Stomach (tissue), 9 donors: ENCODE data around the gene ZNF526. TPM values are rescaled to one million over a fixed set of nuclear protein-coding genes. Genes with fewer than 3 reads are reported as not detected.

Experiments used
- DNase-seq, 2 donors: peaks; one replicate each; pipeline versions ENCODE4 v3.0.0 to v3.0.0-alpha.2; 2013 to 2019
- H3K27ac ChIP-seq, 5 donors: fragments of 200-600 bp in 4 of 5; sonication (generic) in 4 of 5; one replicate each; pipeline ENCODE4 v1.5.1; 2013 to 2019; ENCODE audit warnings: mild to moderate bottlenecking in 1 of 5, moderate library complexity in 1 of 5
- H3K27me3 ChIP-seq, 3 donors: fragments of 200-600 bp; sonication (generic); one replicate each; pipeline ENCODE4 v1.5.1; 2017 to 2019; ENCODE audit warnings: mixed run types in 1 of 3
- H3K36me3 ChIP-seq, 4 donors: fragments of 200-600 bp; sonication (generic); 1 replicate in 3 of 4; 2 replicates in 1 of 4; pipeline ENCODE4 v1.5.1; 2016 to 2019
- H3K4me1 ChIP-seq, 4 donors: fragments of 200-600 bp; sonication (generic); one replicate each; pipeline ENCODE4 v1.5.1; 2016 to 2019
- H3K4me3 ChIP-seq, 4 donors: fragments of 200-600 bp; sonication (generic) in 3 of 4; one replicate each; pipeline ENCODE4 v1.5.1; 2016 to 2019; ENCODE audit warnings: mild to moderate bottlenecking in 1 of 4
- H3K9me3 ChIP-seq, 4 donors: fragments of 200-600 bp; sonication (generic); one replicate each; pipeline ENCODE4 v1.5.1; 2016 to 2019
- EP300 ChIP-seq: sonication (generic); formaldehyde crosslinking; IDR thresholded peaks from one replicate; pipeline ENCODE4 v1.6.1; 2017; ENCODE audit warnings: antibody characterized with exemption
- POLR2A ChIP-seq, 4 donors: fragments of 450-650 bp; IDR thresholded peaks; one replicate each; pipeline ENCODE4 v1.6.1; 2016; ENCODE audit warnings: antibody characterized with exemption in 4 of 4, control low read depth in 2 of 4, mild to moderate bottlenecking in 1 of 4, moderate library complexity in 1 of 4
- POLR2AphosphoS5 ChIP-seq, 3 donors: sonication (generic); formaldehyde crosslinking; IDR thresholded peaks; one replicate each; pipeline ENCODE4 v1.6.1; 2016; ENCODE audit warnings: antibody characterized with exemption in 3 of 3
- WGBS, 5 donors: extraction: QIAGEN DNeasy Blood & Tissue Kit in 3 of 5; methylation state at CpG; one replicate each; pipeline versions ENCODE4 v1.1.5 to v1.1.7; 2013 to 2018; 5-methylcytosine and 5-hydroxymethylcytosine counted together
- intact Hi-C: fragments of 100-400 bp; cut with DNase I; formaldehyde crosslinking; loops from one replicate; pipeline ENCODE4 v1.15.1; 2023; ENCODE audit warnings: low total_unique reads
- polyA plus RNA-seq, 3 donors: library from polyadenylated mRNA; stranded (reverse); fragments of 200-250 nt; gene quantifications; one replicate each; pipeline ENCODE4 v1.2.3, GENCODE V29; 2013
- total RNA-seq, 5 donors: library from RNA; depleted of rRNA; stranded (reverse); fragments of >200 nt; gene quantifications; one replicate each; pipeline versions ENCODE4 v1.1.0 to v1.2.3, GENCODE V29; 2014 to 2016
- TF ChIP-seq, protein P1 (sequence below), 7 experiments: fragments of 450-650 bp in 4 of 7; fragments of 200-600 bp in 3 of 7; sonication (generic) in 3 of 7; IDR thresholded peaks; one replicate each; pipeline ENCODE4 v1.5.1; 2016 to 2019; ENCODE audit warnings: antibody characterized with exemption in 7 of 7, control low read depth in 2 of 7, mild to moderate bottlenecking in 1 of 7
- donor health status: healthy with polysubstance abuse.
- donor health status: Bipolar disorder and iron deficiency.
- donor health status: healthy.

The ZNF526 gene
- total and polyA plus RNA-seq, 8 donors: 2.4 to 12.0 (median 4.8) TPM

DNA sequence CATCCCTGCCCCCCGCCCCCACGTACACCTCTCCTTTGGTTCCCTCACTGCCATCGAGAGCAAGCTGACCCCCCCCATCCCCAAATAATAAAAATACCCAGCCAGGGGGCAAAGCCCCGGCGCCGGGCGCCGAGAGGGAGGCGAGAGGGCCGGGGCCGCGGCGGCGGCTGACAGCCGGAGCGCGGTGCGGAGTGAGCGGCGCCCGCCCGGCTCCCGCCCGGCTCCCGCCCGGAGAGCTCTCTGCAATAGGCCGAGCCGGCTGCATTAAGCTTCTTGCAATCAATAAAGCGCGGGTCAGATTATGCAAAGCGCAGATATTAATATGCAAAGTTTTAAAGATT, 43.5 kb upstream of the ZNF526 start:
- 0 to 1% (median 0%) methylated on average over 22 to 31 of the region's 31 CpGs for WGBS, 5 donors
- DNase-seq: peak in 1 of 2 donors; percentile 31
- Histone ChIP-seq H3K4me3 (peak overlapping the region; percentile 50 to 58 (median 54)), H3K36me3 (no peaks in the 10 kb centered on the region), H3K27ac (peak overlapping the region in 2 of 5 donors; percentile 8 to 49), H3K9me3 (no peaks in the 10 kb centered on the region), H3K4me1 (peaks cover 12 to 23% (median 21%) of the 10 kb centered on the region in 4 donors), H3K27me3 (peaks cover 5 to 96% (median 63%) of the 10 kb centered on the region in 3 donors)
- intact Hi-C loops: no loop called here
- no peak for TF ChIP-seq POLR2A (IDR thresholded peaks at IDR 0.05)
- TF ChIP-seq EP300: no peak
- no peak for TF ChIP-seq POLR2AphosphoS5 (IDR thresholded peaks at IDR 0.05)
- TF ChIP-seq, protein P1, sequence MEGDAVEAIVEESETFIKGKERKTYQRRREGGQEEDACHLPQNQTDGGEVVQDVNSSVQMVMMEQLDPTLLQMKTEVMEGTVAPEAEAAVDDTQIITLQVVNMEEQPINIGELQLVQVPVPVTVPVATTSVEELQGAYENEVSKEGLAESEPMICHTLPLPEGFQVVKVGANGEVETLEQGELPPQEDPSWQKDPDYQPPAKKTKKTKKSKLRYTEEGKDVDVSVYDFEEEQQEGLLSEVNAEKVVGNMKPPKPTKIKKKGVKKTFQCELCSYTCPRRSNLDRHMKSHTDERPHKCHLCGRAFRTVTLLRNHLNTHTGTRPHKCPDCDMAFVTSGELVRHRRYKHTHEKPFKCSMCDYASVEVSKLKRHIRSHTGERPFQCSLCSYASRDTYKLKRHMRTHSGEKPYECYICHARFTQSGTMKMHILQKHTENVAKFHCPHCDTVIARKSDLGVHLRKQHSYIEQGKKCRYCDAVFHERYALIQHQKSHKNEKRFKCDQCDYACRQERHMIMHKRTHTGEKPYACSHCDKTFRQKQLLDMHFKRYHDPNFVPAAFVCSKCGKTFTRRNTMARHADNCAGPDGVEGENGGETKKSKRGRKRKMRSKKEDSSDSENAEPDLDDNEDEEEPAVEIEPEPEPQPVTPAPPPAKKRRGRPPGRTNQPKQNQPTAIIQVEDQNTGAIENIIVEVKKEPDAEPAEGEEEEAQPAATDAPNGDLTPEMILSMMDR (IDR thresholded peaks at IDR 0.05): no peak

DNA sequence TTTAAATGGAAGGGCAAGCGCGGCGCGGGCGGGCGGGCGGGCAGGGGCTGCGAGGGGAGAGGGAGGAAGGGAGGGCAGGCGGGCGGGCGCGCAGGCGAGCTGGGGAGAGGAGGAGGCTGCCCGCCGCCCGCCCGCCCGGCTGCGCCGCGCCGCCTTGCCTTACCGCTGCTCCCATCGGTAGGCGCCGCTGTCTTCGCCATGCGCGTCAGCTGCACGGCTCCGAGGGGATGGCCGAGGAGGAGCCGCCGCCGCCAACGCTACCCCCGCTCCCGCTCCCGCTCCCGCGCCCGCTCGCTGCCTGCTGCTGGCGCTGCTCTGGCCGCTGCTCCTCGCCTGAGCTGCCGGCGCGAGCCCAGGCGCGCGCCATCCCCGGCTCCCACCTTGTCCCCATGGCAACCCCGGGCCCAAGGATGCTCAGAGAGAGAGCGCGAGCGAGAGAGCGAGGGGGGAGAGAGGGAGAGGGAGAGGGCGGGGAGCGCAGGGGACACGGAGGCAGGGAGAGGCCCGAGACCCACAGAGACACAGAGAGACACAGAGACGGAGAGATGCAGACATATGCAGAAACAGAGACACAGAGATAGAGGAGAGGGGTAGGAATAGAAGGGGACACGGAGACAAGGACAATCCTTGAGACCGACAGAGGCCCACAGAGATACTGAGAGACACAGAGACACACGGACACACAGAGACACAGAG, 43.0 kb upstream of the ZNF526 start:
- 1% methylated on average over 33 to 66 of the region's 66 CpGs for WGBS, 5 donors
- Histone ChIP-seq H3K27ac (peak overlapping the region in 2 of 5 donors; percentile 8 to 42), H3K4me1 (peaks cover 12 to 23% (median 21%) of the 10 kb centered on the region in 4 donors), H3K27me3 (peaks cover 5 to 96% (median 63%) of the 10 kb centered on the region in 3 donors), H3K4me3 (peak overlapping the region; percentile 50 to 58 (median 54)), H3K36me3 (no peaks in the 10 kb centered on the region), H3K9me3 (no peaks in the 10 kb centered on the region)
- DNase-seq: peak; percentile 71 to 94
- intact Hi-C loops: no loop called here
- TF ChIP-seq, protein P1 (IDR thresholded peaks at IDR 0.05): peak in 3 of 7 experiments; percentile 8 to 46 (median 21)
- no peak for TF ChIP-seq POLR2A (IDR thresholded peaks at IDR 0.05)

DNA sequence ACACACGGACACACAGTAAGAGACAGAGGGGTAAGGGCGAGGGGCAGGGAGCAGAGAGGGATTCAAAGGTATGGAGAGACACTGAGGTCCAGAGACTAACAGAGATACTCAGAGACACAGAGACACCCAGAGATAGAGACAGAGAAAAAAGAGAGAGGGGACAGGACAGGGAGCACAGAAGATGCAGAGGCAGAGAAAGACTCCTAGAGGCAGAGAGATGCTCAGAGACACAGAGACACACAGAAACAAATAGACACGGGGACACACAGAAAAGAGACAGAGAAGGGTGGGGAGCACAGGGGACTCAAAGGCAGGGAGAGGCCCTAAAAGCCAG, 42.5 kb upstream of the ZNF526 start:
- Histone ChIP-seq H3K36me3 (no peaks in the 10 kb centered on the region), H3K4me1 (peaks cover 12 to 23% (median 21%) of the 10 kb centered on the region in 4 donors), H3K27me3 (peaks cover 5 to 98% (median 63%) of the 10 kb centered on the region in 3 donors), H3K4me3 (no peak overlapping the region), H3K9me3 (no peaks in the 10 kb centered on the region), H3K27ac (no peak overlapping the region)
- intact Hi-C loops: no loop called here
- TF ChIP-seq POLR2A (IDR thresholded peaks at IDR 0.05): no peak
- TF ChIP-seq, protein P1 (IDR thresholded peaks at IDR 0.05): no peak
- TF ChIP-seq EP300: no peak
- no peak for TF ChIP-seq POLR2AphosphoS5 (IDR thresholded peaks at IDR 0.05)
- DNase-seq: no peak
- WGBS, 5 donors: 21 to 35% (median 25%) methylated on average over 3 of the region's 3 CpGs

DNA sequence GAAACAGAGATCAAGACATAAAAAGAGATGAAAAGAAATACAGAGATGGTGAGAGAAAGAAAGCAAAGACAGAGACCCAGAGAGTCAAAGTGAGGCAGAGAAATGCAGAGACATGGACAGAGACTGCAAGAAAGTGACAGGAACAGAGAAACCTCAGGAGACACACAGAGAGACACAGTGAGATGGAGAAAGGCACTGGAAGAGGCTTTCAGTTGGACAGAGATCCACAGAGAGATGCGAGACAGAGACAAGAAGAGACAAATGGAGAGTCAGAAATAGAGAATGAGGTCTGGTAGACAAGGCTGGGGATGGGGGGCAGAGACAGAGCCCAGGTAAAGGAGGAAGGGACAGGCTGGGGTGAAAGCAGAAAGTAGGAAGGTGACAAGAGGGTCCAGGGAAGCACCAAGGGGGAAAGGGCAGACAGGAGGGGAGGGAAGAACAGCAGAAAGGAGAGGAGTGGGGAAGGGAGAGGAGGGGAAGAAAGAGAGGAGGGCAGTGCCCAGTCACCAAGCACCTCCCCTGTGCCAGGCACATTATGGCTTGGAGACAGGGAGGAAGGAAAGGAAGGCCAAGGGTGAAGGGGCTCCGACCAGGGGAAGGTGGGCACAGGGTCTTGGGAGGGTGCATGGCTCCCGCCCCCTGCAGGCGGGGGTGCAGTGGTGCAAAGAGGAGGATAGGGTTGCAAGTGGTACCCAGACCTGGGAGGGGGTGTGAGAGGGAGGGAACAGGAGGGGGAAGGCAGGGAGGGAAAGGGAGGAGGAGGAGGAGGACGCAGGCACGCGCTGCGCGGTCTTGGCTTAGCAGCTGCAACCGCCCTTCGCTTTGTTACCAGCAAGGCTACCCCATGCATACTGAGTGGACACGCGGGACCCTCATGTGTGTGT, 41.1 kb upstream of the ZNF526 start:
- H3K36me3 ChIP-seq: no peaks in the 10 kb centered on the region
- H3K4me1 ChIP-seq: peaks cover 12 to 25% (median 21%) of the 10 kb centered on the region in 4 donors
- 10 to 14% (median 11%) methylated on average over 13 of the region's 13 CpGs for WGBS, 5 donors
- no peaks in the 10 kb centered on the region for H3K9me3 ChIP-seq
- TF ChIP-seq POLR2A (IDR thresholded peaks at IDR 0.05): no peak
- TF ChIP-seq EP300: no peak
- TF ChIP-seq, protein P1 (IDR thresholded peaks at IDR 0.05): no peak
- no peak for TF ChIP-seq POLR2AphosphoS5 (IDR thresholded peaks at IDR 0.05)
- H3K27me3 ChIP-seq: peaks cover 5 to 91% (median 63%) of the 10 kb centered on the region in 3 donors
- peak in 1 of 2 donors; percentile 31 for DNase-seq
- intact Hi-C loops: no loop called here
- H3K27ac ChIP-seq: no peak overlapping the region
- H3K4me3 ChIP-seq: no peak overlapping the region
